ENCODE data around the gene PPM1M. TPM values are rescaled to one million over a fixed set of nuclear protein-coding genes. Genes with fewer than 3 reads are reported as not detected.

The PPM1M gene
- total and polyA plus RNA-seq, 10 of the 15 experiments (the other 5 are each of a cell fraction or from before 2014, with no cell fraction given): 7.3 to 24.8 (median 15.8) TPM

- Histone ChIP-seq H3K27me3 (replicated peaks in 1 of 2; ENCODE audit: control insufficient read depth in 2 of 2, insufficient read depth in 2 of 2, low read length in 1 of 2) (no peaks in the 10 kb centered on the region), H3K9me3 (replicated peaks; ENCODE audit: control insufficient read depth, insufficient read depth, low read length) (no peaks in the 10 kb centered on the region; the same call in 2 of the 3 replicates), H3K4me3 (no peak overlapping the region), H4K20me1 (ENCODE audit: control insufficient read depth, insufficient read depth) (no peaks in the 10 kb centered on the region), H3K4me2 (ENCODE audit: control insufficient read depth, insufficient read depth) (peak overlapping the region; percentile 100; the same call in 1 of the 2 replicates), H3K4me1 (ENCODE audit: control insufficient read depth, insufficient read depth, low read length) (peaks cover 37% of the 10 kb centered on the region), H3K27ac (ENCODE audit: control insufficient read depth, insufficient read depth) (no peak overlapping the region), H3K36me3 (ENCODE audit: control insufficient read depth in 2 of 2, insufficient read depth in 2 of 2, low read length in 1 of 2) (peaks cover 11 to 14% of the 10 kb centered on the region in 2 experiments; a peak in 3 of 4 replicates), H3K79me2 (ENCODE audit: control insufficient read depth, insufficient read depth, low read length) (no peaks in the 10 kb centered on the region; the same call in none of the 2 replicates), H2AFZ (ENCODE audit: control insufficient read depth, low read depth, low read length) (no peak overlapping the region), H3K9ac (ENCODE audit: control insufficient read depth, insufficient read depth, low read length) (no peak overlapping the region; the same call in 1 of the 2 replicates)
- ChIA-PET POLR2A (interaction anchor here (0.6 to 7.8 kb wide), 4 partner anchors 14 to 33 kb away, joined by 4 to 60 read pairs (median 4); partner anchors contain the start of genes TLR9 and WDR82), CTCF (interaction anchor here (0.6 kb wide), 1 partner anchor 38 kb away, joined by 3 read pairs; no protein-coding TSS in a partner anchor), RAD21 (ENCODE audit: unreplicated experiment) (no interaction called here), SMC1A (ENCODE audit: uncharacterized antibody, unreplicated experiment) (no interaction called here)
- FAIRE-seq (no peak), ATAC-seq (no peak), DNase-seq (ENCODE audit: low read depth, low spot score) (no peak)
- BruUV-seq (replicated peaks): no TSS peak
- TF ChIP-seq GABPA (IDR thresholded peaks at IDR 0.05; ENCODE audit: low read depth) (no peak), SPI1 (IDR thresholded peaks at IDR 0.05; ENCODE audit: borderline replicate concordance, insufficient read depth, low read depth, low read length) (peak; percentile 68; the same call in 1 of the 2 replicates)
- WGBS (ENCODE audit: insufficient coverage, insufficient replicate concordance, low lambda C conversion rate, missing lambda C conversion rate): 67% methylated on average over 7 of the region's 7 CpGs
- intact Hi-C loops (cut with micrococcal nuclease; ENCODE audit: unreplicated experiment) (no loop called here), in situ Hi-C loops (cut with MboI) (no loop called here)
These were observed 2.0 kb downstream of the PPM1M start for GRCh38 chr3:52247409-52248164.

GRCh38 chr3:52248165-52248541 lies 2.6 kb downstream of the PPM1M start:
- Histone ChIP-seq H3K79me2 (ENCODE audit: control insufficient read depth, insufficient read depth, low read length) (peaks cover 1% of the 10 kb centered on the region), H3K4me1 (ENCODE audit: control insufficient read depth, insufficient read depth, low read length) (peaks cover 41% of the 10 kb centered on the region), H2AFZ (ENCODE audit: control insufficient read depth, low read depth, low read length) (no peak overlapping the region), H3K9me3 (replicated peaks; ENCODE audit: control insufficient read depth, insufficient read depth, low read length) (no peaks in the 10 kb centered on the region; the same call in 2 of the 3 replicates), H3K36me3 (ENCODE audit: control insufficient read depth in 2 of 2, insufficient read depth in 2 of 2, low read length in 1 of 2) (peaks cover 11 to 14% of the 10 kb centered on the region in 2 experiments; a peak in 3 of 4 replicates), H4K20me1 (ENCODE audit: control insufficient read depth, insufficient read depth) (no peaks in the 10 kb centered on the region), H3K27ac (ENCODE audit: control insufficient read depth, insufficient read depth) (no peak overlapping the region), H3K9ac (ENCODE audit: control insufficient read depth, insufficient read depth, low read length) (no peak overlapping the region), H3K4me2 (ENCODE audit: control insufficient read depth, insufficient read depth) (no peak overlapping the region), H3K27me3 (replicated peaks in 1 of 2; ENCODE audit: control insufficient read depth in 2 of 2, insufficient read depth in 2 of 2, low read length in 1 of 2) (no peaks in the 10 kb centered on the region), H3K4me3 (no peak overlapping the region)
- intact Hi-C loops (cut with micrococcal nuclease; ENCODE audit: unreplicated experiment) (no loop called here), in situ Hi-C loops (cut with MboI) (no loop called here)
- SMC1A ChIA-PET (ENCODE audit: uncharacterized antibody, unreplicated experiment): interaction anchor here (1.1 kb wide), 1 partner anchor 12 kb away, joined by 5 read pairs; no protein-coding TSS in a partner anchor
- WGBS (ENCODE audit: insufficient coverage, insufficient replicate concordance, low lambda C conversion rate, missing lambda C conversion rate): 82% methylated on average over 10 of the region's 10 CpGs
- RAD21 ChIA-PET (ENCODE audit: unreplicated experiment): no interaction called here
- ATAC-seq (no peak), FAIRE-seq (no peak), DNase-seq (ENCODE audit: low read depth, low spot score) (no peak)
- BruUV-seq (replicated peaks): TSS peak; percentile 68
- TF ChIP-seq EED (IDR thresholded peaks at IDR 0.05; ENCODE audit: low read depth) (no peak), YBX1 (IDR thresholded peaks at IDR 0.05) (no peak), KDM1A (IDR thresholded peaks at IDR 0.05; ENCODE audit: borderline replicate concordance) (no peak), SMARCA5 (IDR thresholded peaks at IDR 0.05) (no peak), ZNF24 (IDR thresholded peaks at IDR 0.05) (no peak), ELK1 (IDR thresholded peaks at IDR 0.05; ENCODE audit: low read depth, low read length) (no peak), IKZF1 (conservative IDR thresholded peaks at IDR 0.05) (no peak), ATF7 (IDR thresholded peaks at IDR 0.05; ENCODE audit: low read depth) (no peak), PML (IDR thresholded peaks at IDR 0.05; ENCODE audit: low read length) (no peak), SREBF1 (IDR thresholded peaks at IDR 0.05; ENCODE audit: low read length) (no peak), FOXK2 (IDR thresholded peaks at IDR 0.05) (no peak), CBX3 (IDR thresholded peaks at IDR 0.05; ENCODE audit: borderline replicate concordance, low read depth) (no peak), MEF2A (IDR thresholded peaks at IDR 0.05; ENCODE audit: insufficient read depth, low read depth, low read length) (no peak), RB1 (IDR thresholded peaks at IDR 0.05; ENCODE audit: borderline replicate concordance) (no peak)
- POLR2A ChIA-PET: interaction anchor here (0.6 to 7.8 kb wide), 6 partner anchors 10 to 37 kb away, joined by 3 to 60 read pairs (median 4); partner anchors contain the start of genes TLR9, TWF2 and WDR82
- CTCF ChIA-PET: interaction anchor here (0.6 kb wide), 1 partner anchor 37 kb away, joined by 3 read pairs; no protein-coding TSS in a partner anchor
